Body of pancreas (tissue), 4 donors: ENCODE measurements around the gene CPZ. TPM values are rescaled to one million over a fixed set of nuclear protein-coding genes. Genes with fewer than 3 reads are reported as not detected.

ENCODE experiments used
- ATAC-seq: fragments of 150-250 bp; one replicate; pipeline ENCODE4 v1.9.1; 2016
- DNase-seq, 4 donors: peaks; one replicate each; pipeline ENCODE4 v3.0.0-alpha.2; 2019
- H3K27ac ChIP-seq, 4 donors: fragments of 200-600 bp; sonication (generic); 1 replicate in 3 of 4; 2 replicates in 1 of 4; pipeline versions ENCODE4 v1.5.1 to v1.6.1; 2016 to 2019; ENCODE audit warnings: mild to moderate bottlenecking in 1 of 4, mixed read lengths in 1 of 4, moderate library complexity in 1 of 4
- H3K27me3 ChIP-seq, 2 donors: fragments of 200-600 bp; sonication (generic); one replicate each; pipeline ENCODE4 v1.6.0; 2016; ENCODE audit warnings: mild to moderate bottlenecking in 1 of 2
- H3K36me3 ChIP-seq, 2 donors: fragments of 200-600 bp; sonication (generic); replicated peaks in 1 of 2; 2 replicates each; pipeline ENCODE4 v1.5.1; 2016; ENCODE audit warnings: low read depth in 2 of 2; ENCODE audit not compliant: insufficient read depth in 1 of 2
- H3K4me1 ChIP-seq: fragments of 200-600 bp; sonication (generic); one replicate; pipeline ENCODE4 v1.6.0; 2016
- H3K4me3 ChIP-seq, 2 donors: fragments of 200-600 bp; sonication (generic); 1 replicate in 1 of 2; 2 replicates in 1 of 2; pipeline ENCODE4 v1.5.1; 2016 to 2019
- H3K9me3 ChIP-seq, 3 donors: fragments of 200-600 bp; sonication (generic); 1 replicate in 2 of 3; 2 replicates in 1 of 3; pipeline ENCODE4 v1.5.1; 2016
- POLR2A ChIP-seq, 3 donors: fragments of 450-650 bp; IDR thresholded peaks; one replicate each; pipeline ENCODE4 v1.6.1; 2016; ENCODE audit warnings: antibody characterized with exemption in 3 of 3, mild to moderate bottlenecking in 2 of 3
- WGBS, 2 donors: methylation state at CpG; one replicate each; pipeline ENCODE4 v1.1.5; 2017; 5-methylcytosine and 5-hydroxymethylcytosine counted together
- intact Hi-C: fragments of 100-400 bp; cut with DNase I; formaldehyde crosslinking; loops from one replicate; pipeline ENCODE4 v1.15.1; 2023
- total RNA-seq, 2 donors: library from RNA; depleted of rRNA; stranded (reverse); fragments of >200 nt; gene quantifications; one replicate each; pipeline ENCODE4 v1.1.0, GENCODE V29; 2016
- TF ChIP-seq, protein P1 (sequence below), 7 experiments: fragments of 450-650 bp in 4 of 7; fragments of 200-600 bp in 3 of 7; sonication (generic) in 3 of 7; IDR thresholded peaks; one replicate each; pipeline ENCODE4 v1.5.1; 2016 to 2019; ENCODE audit warnings: antibody characterized with exemption in 7 of 7

CPZ gene
- total RNA-seq, 2 donors from 2014 or later: 0.66 to 0.78 TPM

GRCh38 chr4:8597319-8597718, 4.8 kb downstream of the CPZ start:
- H3K4me3 ChIP-seq: no peak overlapping the region
- intact Hi-C loops: no loop called here
- no peak for DNase-seq
- H3K27ac ChIP-seq: no peak overlapping the region
- no peak for TF ChIP-seq POLR2A (IDR thresholded peaks at IDR 0.05)
- TF ChIP-seq, protein P1, sequence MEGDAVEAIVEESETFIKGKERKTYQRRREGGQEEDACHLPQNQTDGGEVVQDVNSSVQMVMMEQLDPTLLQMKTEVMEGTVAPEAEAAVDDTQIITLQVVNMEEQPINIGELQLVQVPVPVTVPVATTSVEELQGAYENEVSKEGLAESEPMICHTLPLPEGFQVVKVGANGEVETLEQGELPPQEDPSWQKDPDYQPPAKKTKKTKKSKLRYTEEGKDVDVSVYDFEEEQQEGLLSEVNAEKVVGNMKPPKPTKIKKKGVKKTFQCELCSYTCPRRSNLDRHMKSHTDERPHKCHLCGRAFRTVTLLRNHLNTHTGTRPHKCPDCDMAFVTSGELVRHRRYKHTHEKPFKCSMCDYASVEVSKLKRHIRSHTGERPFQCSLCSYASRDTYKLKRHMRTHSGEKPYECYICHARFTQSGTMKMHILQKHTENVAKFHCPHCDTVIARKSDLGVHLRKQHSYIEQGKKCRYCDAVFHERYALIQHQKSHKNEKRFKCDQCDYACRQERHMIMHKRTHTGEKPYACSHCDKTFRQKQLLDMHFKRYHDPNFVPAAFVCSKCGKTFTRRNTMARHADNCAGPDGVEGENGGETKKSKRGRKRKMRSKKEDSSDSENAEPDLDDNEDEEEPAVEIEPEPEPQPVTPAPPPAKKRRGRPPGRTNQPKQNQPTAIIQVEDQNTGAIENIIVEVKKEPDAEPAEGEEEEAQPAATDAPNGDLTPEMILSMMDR (IDR thresholded peaks at IDR 0.05): no peak
- WGBS, 2 donors: 31 to 80% methylated on average over 3 to 11 of the region's 13 CpGs
- H3K36me3 ChIP-seq: no peaks in the 10 kb centered on the region
- no peaks in the 10 kb centered on the region for H3K9me3 ChIP-seq
- H3K4me1 ChIP-seq: peaks cover 7% of the 10 kb centered on the region
- ATAC-seq: no peak
- peaks cover 0 to 6% of the 10 kb centered on the region in 2 donors for H3K27me3 ChIP-seq

DNA sequence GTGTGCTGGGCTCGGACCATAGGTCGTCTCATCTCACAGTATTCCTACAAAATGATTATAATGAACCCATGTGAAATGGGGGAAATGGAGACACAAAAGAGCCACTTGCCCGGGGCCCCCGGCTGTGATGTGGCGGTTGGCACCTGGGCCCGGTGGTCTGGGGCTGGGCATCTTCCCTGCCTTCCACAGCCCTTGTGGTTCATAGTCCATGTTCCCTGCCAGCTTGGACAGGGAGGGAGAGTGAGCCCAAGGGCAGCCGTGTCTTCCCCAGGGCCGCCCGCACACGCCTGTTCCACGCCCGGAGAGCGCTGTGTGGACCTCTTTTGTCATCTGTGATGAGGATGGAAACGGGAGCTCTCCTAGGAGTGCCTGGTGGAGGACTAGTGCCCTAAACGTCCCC, 5.2 kb downstream of the CPZ start:
- ATAC-seq: no peak
- peaks cover 0 to 4% of the 10 kb centered on the region in 2 donors for H3K27me3 ChIP-seq
- no peak overlapping the region for H3K4me3 ChIP-seq
- WGBS, 2 donors: 76 to 82% methylated on average over 15 of the region's 15 CpGs
- no peak overlapping the region for H3K27ac ChIP-seq
- TF ChIP-seq, protein P1 (IDR thresholded peaks at IDR 0.05): no peak
- TF ChIP-seq POLR2A (IDR thresholded peaks at IDR 0.05): no peak
- no peak for DNase-seq
- H3K4me1 ChIP-seq: peaks cover 2% of the 10 kb centered on the region
- intact Hi-C loops: no loop called here
- H3K9me3 ChIP-seq: no peaks in the 10 kb centered on the region
- H3K36me3 ChIP-seq: no peaks in the 10 kb centered on the region

GRCh38 chr4:8598391-8599090, 6.0 kb downstream of the CPZ start:
- DNase-seq: no peak
- no peaks in the 10 kb centered on the region for H3K36me3 ChIP-seq
- no peaks in the 10 kb centered on the region for H3K9me3 ChIP-seq
- H3K4me3 ChIP-seq: no peak overlapping the region
- H3K27me3 ChIP-seq: peaks cover 0 to 4% of the 10 kb centered on the region in 2 donors
- no peak overlapping the region for H3K27ac ChIP-seq
- 65 to 72% methylated on average over 14 to 18 of the region's 19 CpGs for WGBS, 2 donors
- ATAC-seq: no peak
- no peak for TF ChIP-seq POLR2A (IDR thresholded peaks at IDR 0.05)
- TF ChIP-seq, protein P1 (IDR thresholded peaks at IDR 0.05): no peak
- no peaks in the 10 kb centered on the region for H3K4me1 ChIP-seq
- intact Hi-C loops: no loop called here

GRCh38 chr4:8599091-8599460, 6.5 kb downstream of the CPZ start:
- peaks cover 0 to 2% of the 10 kb centered on the region in 2 donors for H3K27me3 ChIP-seq
- H3K9me3 ChIP-seq: no peaks in the 10 kb centered on the region
- no peak for TF ChIP-seq POLR2A (IDR thresholded peaks at IDR 0.05)
- TF ChIP-seq, protein P1 (IDR thresholded peaks at IDR 0.05): no peak
- ATAC-seq (no peak), DNase-seq (no peak)
- WGBS, 2 donors: 72 to 73% methylated on average over 2 to 8 of the region's 8 CpGs
- intact Hi-C loops: no loop called here
- H3K27ac ChIP-seq: no peak overlapping the region
- H3K36me3 ChIP-seq: no peaks in the 10 kb centered on the region
- H3K4me3 ChIP-seq: no peak overlapping the region
- no peaks in the 10 kb centered on the region for H3K4me1 ChIP-seq

DNA sequence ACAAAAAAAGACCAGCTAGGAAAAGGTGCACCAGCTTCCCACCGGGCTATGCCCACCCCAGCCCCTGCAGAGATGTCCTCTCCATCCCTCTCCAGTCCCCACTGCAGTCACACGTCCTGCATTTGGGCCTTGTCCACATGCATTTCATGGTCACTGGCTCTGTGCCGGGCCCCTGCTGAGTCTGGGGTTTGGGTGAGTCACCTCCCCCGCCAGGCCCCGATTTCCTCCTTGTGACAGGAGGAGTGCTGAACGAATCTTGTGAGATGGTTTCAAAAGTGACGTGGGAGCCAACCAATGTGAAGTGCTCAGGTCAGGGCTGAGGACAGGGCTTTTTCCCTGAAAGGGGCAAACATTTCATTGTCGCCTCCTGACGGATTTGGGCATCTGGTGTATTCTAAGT, 7.1 kb downstream of the CPZ start:
- ATAC-seq (no peak), DNase-seq (no peak)
- TF ChIP-seq, protein P1 (IDR thresholded peaks at IDR 0.05): no peak
- no peak for TF ChIP-seq POLR2A (IDR thresholded peaks at IDR 0.05)
- Histone ChIP-seq H3K4me1 (no peaks in the 10 kb centered on the region), H3K27me3 (no peaks in the 10 kb centered on the region), H3K9me3 (no peaks in the 10 kb centered on the region), H3K36me3 (no peaks in the 10 kb centered on the region), H3K27ac (no peak overlapping the region), H3K4me3 (no peak overlapping the region)
- intact Hi-C loops: loop anchor here (10.0 kb wide), 2 partner anchors 285 to 315 kb away; no protein-coding TSS in a partner anchor
- 53 to 58% methylated on average over 8 to 9 of the region's 9 CpGs for WGBS, 2 donors
